H1 (cell line): ENCODE results near the gene TRIM71. TPM values are rescaled to one million over a fixed set of nuclear protein-coding genes. Genes with fewer than 3 reads are reported as not detected.

Experiments
- CTCF ChIA-PET: fragments of 300-600 bp; sonication (Branson Sonifier 250); formaldehyde crosslinking; loops from one replicate; lab custom pipeline; 2021; ENCODE audit not compliant: partially characterized antibody; lab: Charles Lee
- POLR2A ChIA-PET: fragments of 300-600 bp; sonication (Branson Sonifier 250); formaldehyde crosslinking; loops from one replicate; lab custom pipeline; 2021; ENCODE audit warnings: inconsistent platforms; ENCODE audit not compliant: partially characterized antibody; lab: Charles Lee
- DNase-seq, 2 experiments: peaks; one replicate each; pipeline versions ENCODE4 v3.0.0 to v3.0.0-alpha.2; 2010 to 2022; ENCODE audit warnings: low spot score in 2 of 2, low read depth in 1 of 2, mixed read lengths in 1 of 2
- FAIRE-seq: peaks from 2 replicates; lab custom pipeline; 2011; peaks lifted over from hg19 to GRCh38; lab: Jason Lieb, UNC
- H2AFZ ChIP-seq: 2 replicates; pipeline ENCODE4 v1.8.1; 2012; ENCODE audit warnings: low read length, inconsistent platforms
- H2AK5ac ChIP-seq: 2 replicates; pipeline ENCODE4 v1.6.1; 2013; ENCODE audit warnings: low read depth, low read length
- H2BK120ac ChIP-seq: replicated peaks from 2 replicates; pipeline ENCODE3; 2013; ENCODE audit warnings: low read depth, low read length, inconsistent platforms
- H2BK12ac ChIP-seq: 2 replicates; pipeline ENCODE4 v1.6.1; 2013; ENCODE audit warnings: low read depth, low read length
- H2BK15ac ChIP-seq: 2 replicates; pipeline ENCODE4 v1.6.1; 2013; ENCODE audit warnings: low read length
- H2BK20ac ChIP-seq: 2 replicates; pipeline ENCODE4 v1.6.1; 2013; ENCODE audit warnings: low read length
- H2BK5ac ChIP-seq: 2 replicates; pipeline ENCODE4 v1.6.1; 2013; ENCODE audit warnings: low read depth, low read length
- H3K14ac ChIP-seq: 2 replicates; pipeline ENCODE4 v1.6.1; 2013; ENCODE audit warnings: inconsistent platforms; ENCODE audit not compliant: insufficient read length
- H3K18ac ChIP-seq: 2 replicates; pipeline ENCODE4 v1.6.1; 2013; ENCODE audit warnings: low read length; ENCODE audit errors: extremely low read depth
- H3K23ac ChIP-seq: 2 replicates; pipeline ENCODE4 v1.6.1; 2013; ENCODE audit warnings: inconsistent platforms; ENCODE audit not compliant: insufficient read length
- H3K23me2 ChIP-seq: 2 replicates; pipeline ENCODE4 v1.6.1; 2013; ENCODE audit warnings: low read depth, low read length
- H3K27ac ChIP-seq: 2 replicates; pipeline ENCODE4 v1.6.1; 2011; ENCODE audit warnings: low read depth, low read length, inconsistent platforms
- H3K27me3 ChIP-seq, 4 experiments: replicated peaks in 1 of 4; 1 replicate in 1 of 4; 2 replicates in 3 of 4; pipeline versions ENCODE4 v1.6.1 to v1.8.1; 2011 to 2013; ENCODE audit warnings: low read length in 3 of 4, mild to moderate bottlenecking in 3 of 4, inconsistent platforms in 2 of 4, mixed read lengths in 2 of 4, moderate library complexity in 1 of 4; ENCODE audit not compliant: control insufficient read depth in 3 of 4, insufficient read depth in 3 of 4; ENCODE audit errors: extremely low read depth in 1 of 4
- H3K36me3 ChIP-seq, 4 experiments: 2 replicates each; pipeline versions ENCODE4 v1.6.1 to v1.8.1; 2011 to 2013; ENCODE audit warnings: mild to moderate bottlenecking in 4 of 4, low read length in 3 of 4, moderate library complexity in 2 of 4, control low read depth in 1 of 4, inconsistent platforms in 1 of 4; ENCODE audit not compliant: insufficient read depth in 4 of 4, control insufficient read depth in 2 of 4
- H3K4ac ChIP-seq: replicated peaks from 2 replicates; pipeline ENCODE3; 2013; ENCODE audit warnings: low read length, low read depth, mixed read lengths, inconsistent platforms; ENCODE audit not compliant: insufficient read length
- H3K4me1 ChIP-seq, 4 experiments: replicated peaks in 1 of 4; 1 replicate in 1 of 4; 2 replicates in 3 of 4; pipeline versions ENCODE4 v1.6.1 to v1.8.1; 2011 to 2013; ENCODE audit warnings: low read length in 3 of 4, inconsistent platforms in 2 of 4, mixed read lengths in 1 of 4; ENCODE audit not compliant: insufficient read depth in 4 of 4, control insufficient read depth in 3 of 4
- H3K4me2 ChIP-seq, 2 experiments: 2 replicates each; pipeline versions ENCODE4 v1.6.1 to v1.8.1; 2011 to 2013; ENCODE audit warnings: low read depth in 2 of 2, low read length in 2 of 2, control low read depth in 1 of 2, inconsistent platforms in 1 of 2, mild to moderate bottlenecking in 1 of 2; ENCODE audit not compliant: insufficient read depth in 1 of 2
- H3K4me3 ChIP-seq, 4 experiments: fragments of 200-600, 300-600 bp in 1 of 4; sonication (generic), shearing (Covaris generic), sonication (Bioruptor Twin) in 1 of 4; 2 replicates each; pipeline versions ENCODE4 v1.5.1 to v1.8.1; 2011 to 2016; ENCODE audit warnings: low read length in 4 of 4, low read depth in 3 of 4, control low read depth in 2 of 4, inconsistent platforms in 2 of 4, mild to moderate bottlenecking in 2 of 4, mixed read lengths in 1 of 4, moderate library complexity in 1 of 4; ENCODE audit not compliant: insufficient read depth in 2 of 4; ENCODE audit errors: extremely low read depth in 1 of 4
- H3K56ac ChIP-seq: replicated peaks from 2 replicates; pipeline ENCODE3; 2013; ENCODE audit warnings: low read depth, mild to moderate bottlenecking, mixed read lengths, low read length, inconsistent platforms; ENCODE audit not compliant: insufficient read length
- H3K79me1 ChIP-seq: 2 replicates; pipeline ENCODE4 v1.6.1; 2013; ENCODE audit warnings: low read depth, low read length, control low read depth
- H3K79me2 ChIP-seq, 2 experiments: 2 replicates each; pipeline versions ENCODE4 v1.6.1 to v1.8.1; 2012 to 2013; ENCODE audit warnings: low read length in 2 of 2, mild to moderate bottlenecking in 2 of 2, inconsistent platforms in 1 of 2; ENCODE audit not compliant: insufficient read depth in 2 of 2, control insufficient read depth in 1 of 2
- H3K9ac ChIP-seq, 4 experiments: replicated peaks in 1 of 4; 1 replicate in 1 of 4; 2 replicates in 3 of 4; pipeline versions ENCODE4 v1.6.1 to v1.8.1; 2011 to 2013; ENCODE audit warnings: low read depth in 3 of 4, low read length in 3 of 4, control low read depth in 2 of 4, mild to moderate bottlenecking in 2 of 4, moderate library complexity in 2 of 4, inconsistent platforms in 1 of 4; ENCODE audit errors: extremely low read depth in 1 of 4
- H3K9me3 ChIP-seq, 2 experiments: 2 replicates each; pipeline versions ENCODE4 v1.6.1 to v1.8.1; 2012 to 2013; ENCODE audit warnings: mild to moderate bottlenecking in 2 of 2, moderate library complexity in 2 of 2, control low read depth in 1 of 2, inconsistent platforms in 1 of 2, low read depth in 1 of 2, low read length in 1 of 2, mixed read lengths in 1 of 2; ENCODE audit not compliant: insufficient read depth in 2 of 2
- H4K20me1 ChIP-seq, 2 experiments: replicated peaks in 1 of 2; 2 replicates each; pipeline versions ENCODE3 to v1.8.1; 2011 to 2013; ENCODE audit warnings: inconsistent platforms in 2 of 2, low read length in 2 of 2, mild to moderate bottlenecking in 1 of 2; ENCODE audit not compliant: insufficient read depth in 2 of 2, control insufficient read depth in 1 of 2
- H4K5ac ChIP-seq: 2 replicates; pipeline ENCODE4 v1.6.1; 2013; ENCODE audit warnings: low read length, low read depth, mixed read lengths, inconsistent platforms; ENCODE audit not compliant: insufficient read length
- H4K8ac ChIP-seq: 2 replicates; pipeline ENCODE4 v1.8.0; 2013; ENCODE audit warnings: mild to moderate bottlenecking, moderate library complexity, low read length, inconsistent platforms; ENCODE audit not compliant: insufficient read depth; ENCODE audit errors: extremely low read depth
- H4K91ac ChIP-seq: replicated peaks from 2 replicates; pipeline ENCODE3; 2013; ENCODE audit warnings: low read length, mixed read lengths, inconsistent platforms; ENCODE audit not compliant: insufficient read length
- CTCF ChIP-seq, 3 experiments: IDR thresholded peaks; 1 replicate in 2 of 3; 2 replicates in 1 of 3; pipeline versions ENCODE4 v1.5.1 to v1.6.1; 2011; ENCODE audit warnings: low read length in 3 of 3, mild to moderate bottlenecking in 3 of 3, inconsistent platforms in 2 of 3, low read depth in 1 of 3, moderate library complexity in 1 of 3; ENCODE audit not compliant: insufficient read depth in 1 of 3; ENCODE audit errors: control extremely low read depth in 1 of 3
- POLR2AphosphoS5 ChIP-seq: IDR thresholded peaks from 2 replicates; pipeline ENCODE4 v1.6.1; 2011; ENCODE audit warnings: low read depth, low read length
- RFX5 ChIP-seq: IDR thresholded peaks from 2 replicates; pipeline ENCODE4 v1.6.1; 2011; ENCODE audit warnings: low read depth, low read length, improper control_type of control experiment, borderline replicate concordance
- SP4 ChIP-seq: IDR thresholded peaks from 2 replicates; pipeline ENCODE4 v1.6.1; 2012; ENCODE audit warnings: low read length, inconsistent platforms
- WGBS, 2 experiments: shearing (Covaris generic) in 1 of 2; methylation state at CpG; one replicate each; pipeline versions ENCODE4 v1.1.6 to v1.1.7; 2013 to 2015; ENCODE audit warnings: low lambda C conversion rate in 2 of 2, mixed read lengths in 2 of 2, inconsistent platforms in 1 of 2, low coverage in 1 of 2, missing lambda C conversion rate in 1 of 2; ENCODE audit not compliant: insufficient replicate concordance in 2 of 2, insufficient coverage in 1 of 2, insufficient read length in 1 of 2; ENCODE audit errors: extremely low coverage in 1 of 2, missing lambda C conversion rate in 1 of 2; 5-methylcytosine and 5-hydroxymethylcytosine counted together
- polyA plus RNA-seq, 7 experiments: library from polyadenylated mRNA; depleted of rRNA in 3 of 7; stranded (reverse) in 5 of 7; unstranded in 2 of 7; fragments of >200 nt in 5 of 7; fragments of 200-250 nt in 2 of 7; gene quantifications; 1 replicate in 5 of 7; 2 replicates in 1 of 7; 4 replicates in 1 of 7; pipeline versions ENCODE4 v1.2.1 to v1.2.3, GENCODE V29; 2011 to 2013; ENCODE audit warnings: missing spikeins in 2 of 7, mixed read lengths in 2 of 7
- total RNA-seq: library from RNA; stranded (reverse); fragmentation: NEBNext Ultra II Directional; extraction: Animal tissue kit (Norgen Biotek cat#: 25700); gene quantifications from 2 replicates; pipeline ENCODE4 v1.2.1, GENCODE V29; 2021

TRIM71 gene
- total and polyA plus RNA-seq, 2 of the 8 experiments (the other 6 are each of a cell fraction or from before 2014, with no cell fraction given) = 53.7 to 293 TPM

DNA sequence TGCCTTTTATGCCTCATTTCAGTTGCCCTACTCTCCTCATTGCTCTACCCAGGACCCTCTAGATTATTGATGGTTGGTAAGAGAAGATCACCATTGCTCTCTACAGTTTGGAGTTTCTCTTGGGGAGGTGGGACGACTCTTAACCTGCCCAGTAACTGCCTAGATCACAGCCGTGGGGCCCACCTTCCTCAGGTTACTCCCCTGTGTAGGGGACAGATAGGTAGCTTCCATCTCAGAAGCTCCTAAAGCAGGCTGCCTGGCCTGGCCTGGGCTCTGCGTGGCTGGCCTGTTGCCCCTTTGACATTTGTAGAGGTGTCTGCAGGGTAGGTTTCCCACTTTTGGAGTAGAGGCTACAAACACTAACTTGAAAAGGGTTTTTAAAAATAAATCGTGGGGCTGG lies 42.7 kb downstream of the TRIM71 start:
- peak overlapping the region; percentile 13 to 98; a peak in 3 of 4 replicates for H3K4me2 ChIP-seq
- H3K9ac ChIP-seq = no peak overlapping the region
- 0 out of 2 replicates have a peak, but pooled peaks have one; percentile 15 for TF ChIP-seq POLR2AphosphoS5
- TF ChIP-seq RFX5 = peak; percentile 55; the same call in 1 of the 2 replicates
- no peak for TF ChIP-seq CTCF (IDR thresholded peaks at IDR 0.05; ENCODE audit: control extremely low read depth in 1 of 3, insufficient read depth in 1 of 3, low read depth in 1 of 3, low read length in 3 of 3)
- no peak for TF ChIP-seq SP4
- H4K20me1 ChIP-seq = peaks cover 57 to 65% of the 10 kb centered on the region in 2 experiments
- no peak overlapping the region for H2BK15ac ChIP-seq
- no peak overlapping the region for H3K4ac ChIP-seq
- H3K79me2 ChIP-seq = peaks cover 89 to 99% of the 10 kb centered on the region in 2 experiments
- H2AFZ ChIP-seq = no peak overlapping the region
- H3K27me3 ChIP-seq = no peaks in the 10 kb centered on the region; a peak in 1 of 7 replicates
- CTCF ChIA-PET = interaction anchor here (1.4 to 3.8 kb wide), 4 partner anchors 10 to 43 kb away, joined by 3 to 12 read pairs (median 8); no protein-coding TSS in a partner anchor
- H3K56ac ChIP-seq = no peak overlapping the region
- H3K9me3 ChIP-seq = no peaks in the 10 kb centered on the region
- H3K4me3 ChIP-seq = no peak overlapping the region
- H3K14ac ChIP-seq = no peak overlapping the region
- no peak overlapping the region for H2BK12ac ChIP-seq
- no peak overlapping the region for H2BK20ac ChIP-seq
- H2AK5ac ChIP-seq = no peak overlapping the region
- no peak overlapping the region for H4K91ac ChIP-seq
- no peak overlapping the region for H3K23ac ChIP-seq
- H4K5ac ChIP-seq = no peak overlapping the region
- H3K23me2 ChIP-seq = no peaks in the 10 kb centered on the region; the same call in 1 of the 2 replicates
- DNase-seq (no peak), FAIRE-seq (no peak)
- H4K8ac ChIP-seq = no peak overlapping the region
- H3K27ac ChIP-seq = no peak overlapping the region
- no peak overlapping the region for H3K18ac ChIP-seq
- peaks cover 16% of the 10 kb centered on the region for H3K79me1 ChIP-seq
- H3K4me1 ChIP-seq = peaks cover 30 to 65% (median 59%) of the 10 kb centered on the region in 4 experiments
- POLR2A ChIA-PET = interaction anchor here (0.6 to 6.7 kb wide), 8 partner anchors 8 to 330 kb away, joined by 3 to 104 read pairs (median 5); partner anchors contain the start of gene TRIM71
- H2BK5ac ChIP-seq = peak overlapping the region; percentile 44; the same call in 1 of the 2 replicates
- peaks cover 0 to 38% (median 2%) of the 10 kb centered on the region in 4 experiments; a peak in 5 of 8 replicates for H3K36me3 ChIP-seq
- no peak overlapping the region for H2BK120ac ChIP-seq
- WGBS, 2 experiments = 76% methylated on average over 4 of the region's 4 CpGs; no CpG with 5 or more reads in 1 of the 2 experiments
